ENCODE measurements around the gene CAPN9.
"Not testable (repeated sequence)": the region's sequence is repeated elsewhere in the genome, so short reads cannot be mapped to it uniquely, and the experiment has no call there.

CAPN9 gene

GRCh38 chr1:230757856-230758708, 10.9 kb downstream of the CAPN9 start:
- H3K4me1 ChIP-seq (ENCODE audit: control insufficient read depth in 2 of 2, insufficient read depth in 2 of 2, low read length in 2 of 2), result peaks cover 4 to 12% of the 10 kb centered on the region in 2 donors
- H3K9ac ChIP-seq (ENCODE audit: low read depth in 1 of 2, low read length in 2 of 2), result no peak overlapping the region
- no peaks in the 10 kb centered on the region for H3K9me3 ChIP-seq (ENCODE audit: control insufficient read depth in 2 of 2, low read length in 2 of 2)
- H3K36me3 ChIP-seq (ENCODE audit: control insufficient read depth in 2 of 2, insufficient read depth in 2 of 2, low read length in 2 of 2), result peaks cover 0 to 7% of the 10 kb centered on the region in 2 donors
- H3K27ac ChIP-seq (ENCODE audit: low read depth in 2 of 2, low read length in 2 of 2), result no peak overlapping the region
- no peaks in the 10 kb centered on the region for H3K27me3 ChIP-seq (ENCODE audit: control insufficient read depth in 2 of 2, insufficient read depth in 2 of 2, low read length in 2 of 2)
- no peak overlapping the region for H3K4me3 ChIP-seq (ENCODE audit: low read length in 2 of 2)

GRCh38 chr1:230758709-230759368, 11.7 kb downstream of the CAPN9 start:
- Histone ChIP-seq H3K9ac (ENCODE audit: low read depth in 1 of 2, low read length in 2 of 2) (no peak overlapping the region), H3K27me3 (ENCODE audit: control insufficient read depth in 2 of 2, insufficient read depth in 2 of 2, low read length in 2 of 2) (no peaks in the 10 kb centered on the region)

GRCh38 chr1:230759369-230760065, 12.3 kb downstream of the CAPN9 start:
- no peak overlapping the region for H3K4me3 ChIP-seq (ENCODE audit: low read length in 2 of 2)
- H3K9ac ChIP-seq (ENCODE audit: low read depth in 1 of 2, low read length in 2 of 2), result no peak overlapping the region
- no peaks in the 10 kb centered on the region for H3K27me3 ChIP-seq (ENCODE audit: control insufficient read depth in 2 of 2, insufficient read depth in 2 of 2, low read length in 2 of 2)
- peaks cover 0 to 7% of the 10 kb centered on the region in 2 donors for H3K36me3 ChIP-seq (ENCODE audit: control insufficient read depth in 2 of 2, insufficient read depth in 2 of 2, low read length in 2 of 2)
- H3K9me3 ChIP-seq (ENCODE audit: control insufficient read depth in 2 of 2, low read length in 2 of 2), result no peaks in the 10 kb centered on the region
- peaks cover 2 to 7% of the 10 kb centered on the region in 2 donors for H3K4me1 ChIP-seq (ENCODE audit: control insufficient read depth in 2 of 2, insufficient read depth in 2 of 2, low read length in 2 of 2)
- no peak overlapping the region for H3K27ac ChIP-seq (ENCODE audit: low read depth in 2 of 2, low read length in 2 of 2)

More at GRCh38 chr1:230758709-230759368, 11.7 kb downstream of the CAPN9 start:
- peaks cover 2 to 7% of the 10 kb centered on the region in 2 donors for H3K4me1 ChIP-seq (ENCODE audit: control insufficient read depth in 2 of 2, insufficient read depth in 2 of 2, low read length in 2 of 2)
- peaks cover 0 to 7% of the 10 kb centered on the region in 2 donors for H3K36me3 ChIP-seq (ENCODE audit: control insufficient read depth in 2 of 2, insufficient read depth in 2 of 2, low read length in 2 of 2)
- no peaks in the 10 kb centered on the region for H3K9me3 ChIP-seq (ENCODE audit: control insufficient read depth in 2 of 2, low read length in 2 of 2)
- no peak overlapping the region for H3K4me3 ChIP-seq (ENCODE audit: low read length in 2 of 2)
- H3K27ac ChIP-seq (ENCODE audit: low read depth in 2 of 2, low read length in 2 of 2), result no peak overlapping the region

GRCh38 chr1:230760360-230760827, 13.2 kb downstream of the CAPN9 start:
- H3K4me3 ChIP-seq (ENCODE audit: low read length in 2 of 2), result no peak overlapping the region
- H3K36me3 ChIP-seq (ENCODE audit: control insufficient read depth in 2 of 2, insufficient read depth in 2 of 2, low read length in 2 of 2), result peaks cover 0 to 7% of the 10 kb centered on the region in 2 donors
- H3K27ac ChIP-seq (ENCODE audit: low read depth in 2 of 2, low read length in 2 of 2), result no peak overlapping the region
- no peaks in the 10 kb centered on the region for H3K4me1 ChIP-seq (ENCODE audit: control insufficient read depth in 2 of 2, insufficient read depth in 2 of 2, low read length in 2 of 2)
- H3K27me3 ChIP-seq (ENCODE audit: control insufficient read depth in 2 of 2, insufficient read depth in 2 of 2, low read length in 2 of 2), result no peaks in the 10 kb centered on the region
- H3K9me3 ChIP-seq (ENCODE audit: control insufficient read depth in 2 of 2, low read length in 2 of 2), result no peaks in the 10 kb centered on the region
- no peak overlapping the region for H3K9ac ChIP-seq (ENCODE audit: low read depth in 1 of 2, low read length in 2 of 2)

GRCh38 chr1:230761443-230762167, 14.4 kb downstream of the CAPN9 start:
- no peaks in the 10 kb centered on the region for H3K4me1 ChIP-seq (ENCODE audit: control insufficient read depth in 2 of 2, insufficient read depth in 2 of 2, low read length in 2 of 2)
- no peak overlapping the region for H3K4me3 ChIP-seq (ENCODE audit: low read length in 2 of 2)
- H3K36me3 ChIP-seq (ENCODE audit: control insufficient read depth in 2 of 2, insufficient read depth in 2 of 2, low read length in 2 of 2), result peaks cover 0 to 9% of the 10 kb centered on the region in 2 donors
- H3K27ac ChIP-seq (ENCODE audit: low read depth in 2 of 2, low read length in 2 of 2), result no peak overlapping the region
- H3K9ac ChIP-seq (ENCODE audit: low read depth in 1 of 2, low read length in 2 of 2), result no peak overlapping the region
- no peaks in the 10 kb centered on the region for H3K27me3 ChIP-seq (ENCODE audit: control insufficient read depth in 2 of 2, insufficient read depth in 2 of 2, low read length in 2 of 2)
- no peaks in the 10 kb centered on the region for H3K9me3 ChIP-seq (ENCODE audit: control insufficient read depth in 2 of 2, low read length in 2 of 2)

- no peaks in the 10 kb centered on the region for H3K9me3 ChIP-seq (ENCODE audit: control insufficient read depth in 2 of 2, low read length in 2 of 2)
- H3K36me3 ChIP-seq (ENCODE audit: control insufficient read depth in 2 of 2, insufficient read depth in 2 of 2, low read length in 2 of 2), result peaks cover 0 to 11% of the 10 kb centered on the region in 2 donors
- H3K27ac ChIP-seq (ENCODE audit: low read depth in 2 of 2, low read length in 2 of 2), result no peak overlapping the region
- no peaks in the 10 kb centered on the region for H3K4me1 ChIP-seq (ENCODE audit: control insufficient read depth in 2 of 2, insufficient read depth in 2 of 2, low read length in 2 of 2)
- no peaks in the 10 kb centered on the region for H3K27me3 ChIP-seq (ENCODE audit: control insufficient read depth in 2 of 2, insufficient read depth in 2 of 2, low read length in 2 of 2)
- no peak overlapping the region for H3K4me3 ChIP-seq (ENCODE audit: low read length in 2 of 2)
- no peak overlapping the region for H3K9ac ChIP-seq (ENCODE audit: low read depth in 1 of 2, low read length in 2 of 2)
These were observed 16.9 kb downstream of the CAPN9 start for GRCh38 chr1:230763927-230764591.

- H3K9ac ChIP-seq (ENCODE audit: low read depth in 1 of 2, low read length in 2 of 2), result no peak overlapping the region
These were observed 19.1 kb downstream of the CAPN9 start for GRCh38 chr1:230766318-230766717.

GRCh38 chr1:230767859-230768612, 20.8 kb downstream of the CAPN9 start:
- not testable (repeated sequence) for H3K4me3 ChIP-seq (ENCODE audit: low read length in 2 of 2); H3K9ac ChIP-seq (ENCODE audit: low read depth in 1 of 2, low read length in 2 of 2); H3K27me3 ChIP-seq (ENCODE audit: control insufficient read depth in 2 of 2, insufficient read depth in 2 of 2, low read length in 2 of 2); H3K9me3 ChIP-seq (ENCODE audit: control insufficient read depth in 2 of 2, low read length in 2 of 2); H3K27ac ChIP-seq (ENCODE audit: low read depth in 2 of 2, low read length in 2 of 2); H3K36me3 ChIP-seq (ENCODE audit: control insufficient read depth in 2 of 2, insufficient read depth in 2 of 2, low read length in 2 of 2); H3K4me1 ChIP-seq (ENCODE audit: control insufficient read depth in 2 of 2, insufficient read depth in 2 of 2, low read length in 2 of 2)

More at GRCh38 chr1:230766318-230766717, 19.1 kb downstream of the CAPN9 start:
- Histone ChIP-seq H3K4me3 (ENCODE audit: low read length in 2 of 2) (no peak overlapping the region), H3K27me3 (ENCODE audit: control insufficient read depth in 2 of 2, insufficient read depth in 2 of 2, low read length in 2 of 2) (no peaks in the 10 kb centered on the region), H3K4me1 (ENCODE audit: control insufficient read depth in 2 of 2, insufficient read depth in 2 of 2, low read length in 2 of 2) (no peaks in the 10 kb centered on the region), H3K9me3 (ENCODE audit: control insufficient read depth in 2 of 2, low read length in 2 of 2) (no peaks in the 10 kb centered on the region), H3K36me3 (ENCODE audit: control insufficient read depth in 2 of 2, insufficient read depth in 2 of 2, low read length in 2 of 2) (peaks cover 0 to 9% of the 10 kb centered on the region in 2 donors), H3K27ac (ENCODE audit: low read depth in 2 of 2, low read length in 2 of 2) (no peak overlapping the region)
